Measurements from ENCODE around the gene BRAT1. TPM values are rescaled to one million over a fixed set of nuclear protein-coding genes. Genes with fewer than 3 reads are reported as not detected.

BRAT1 gene
- total RNA-seq: 15.8 and 19.8 TPM in 2 replicates

GRCh38 chr7:2555121-2556052 lies at the start of gene BRAT1:
Gene BRAT1, minus strand, starts transcription at chr7:2555524. Its CDS starts 1,093 bp downstream, at chr7:2554431.

GRCh38 chr7:2558629-2559282 lies 3.4 kb upstream of the BRAT1 start, which contains the start of gene IQCE:
Gene IQCE, plus strand, starts transcription at chr7:2558979. Its CDS starts 203 bp downstream, at chr7:2559182.

GRCh38 chr7:2519119-2519930 lies 36.0 kb downstream of the BRAT1 start, which contains the start of gene LFNG:
Gene LFNG, plus strand, starts transcription at chr7:2519774. Its CDS starts 88 bp downstream, at chr7:2519862.

Other genes starting within 250 kb of the BRAT1 start
- 6.1 and 6.3 TPM in 2 replicates for gene SNX8, start 241.1 kb downstream of the BRAT1 start, total RNA-seq
- gene EIF3B, start 200.7 kb downstream of the BRAT1 start, total RNA-seq: 143 and 175 TPM in 2 replicates
- 7.5 and 7.9 TPM in 2 replicates for gene CHST12, start 151.9 kb downstream of the BRAT1 start, total RNA-seq
- not detected in 2 replicates for gene GRIFIN, start 79.1 kb downstream of the BRAT1 start, total RNA-seq
- 10.5 and 46.1 TPM in 2 replicates for gene LFNG, start 35.8 kb downstream of the BRAT1 start, total RNA-seq
- gene IQCE, start 3.5 kb upstream of the BRAT1 start, total RNA-seq: 6.8 and 11.4 TPM in 2 replicates
- 26.9 TPM in 2 replicates for gene TTYH3, start 76.5 kb upstream of the BRAT1 start, total RNA-seq
- under 0.01 TPM in 2 replicates for gene AMZ1, start 132.7 kb upstream of the BRAT1 start, total RNA-seq